HG02798 (cell line): ENCODE results near the gene THAP11.
A peak's percentile ranks its signal among the peaks of the same experiment; 100 is the strongest.
"Not testable (repeated sequence)": the region's sequence is repeated elsewhere in the genome, so short reads cannot be mapped to it uniquely, and the experiment has no call there.

Experiments used
- ATAC-seq: cut with Tn5 transposase; IDR thresholded peaks from one replicate; pipeline ENCODE4 v1.9.1; 2021; ENCODE audit warnings: mild to moderate bottlenecking; ENCODE audit not compliant: unreplicated experiment, poor library complexity

THAP11 gene

DNA sequence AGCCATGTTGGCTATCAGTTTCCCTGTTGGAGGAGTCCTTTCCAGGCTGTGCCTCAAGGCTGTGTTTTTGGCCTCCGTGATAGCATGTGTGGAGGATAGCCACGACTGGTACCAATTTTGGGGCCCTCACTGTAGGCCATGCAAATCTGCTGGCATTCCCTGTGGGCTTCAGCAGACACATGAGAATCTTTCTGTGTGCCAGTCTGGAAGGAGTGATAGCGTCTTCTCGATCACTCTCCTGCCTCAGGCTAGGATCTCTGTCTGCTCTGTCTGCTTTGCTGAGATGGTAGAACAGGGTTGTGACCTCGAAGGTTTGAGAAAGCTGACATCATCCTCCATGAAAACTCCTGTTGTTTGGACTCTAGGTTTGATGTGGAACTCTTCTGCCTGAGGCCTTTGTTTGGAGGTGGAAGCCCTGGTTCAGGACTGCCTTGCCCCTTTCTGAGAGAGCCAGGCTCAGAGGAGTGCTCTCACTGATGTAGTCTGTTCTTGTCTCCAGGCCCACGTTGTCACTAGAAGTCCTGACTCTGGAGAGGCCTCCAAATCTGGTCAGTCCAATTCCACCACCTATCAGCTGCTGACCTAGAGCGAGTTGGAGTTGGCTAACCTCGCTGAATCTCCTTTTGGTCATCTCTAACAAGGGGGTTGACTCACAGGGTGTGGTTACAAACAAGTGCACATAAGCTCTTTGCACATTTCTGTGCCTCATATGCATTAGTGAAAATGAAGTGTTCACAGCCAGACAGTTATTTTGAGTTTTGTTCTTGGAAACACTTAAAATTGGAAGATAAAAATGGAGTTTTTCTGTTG lies 18.7 kb downstream of the THAP11 start:
- ATAC-seq: no peak

- no peak for ATAC-seq
Measured at GRCh38 chr16:67861877-67862276, 19.8 kb downstream of the THAP11 start.

GRCh38 chr16:67862623-67863583 lies 20.8 kb downstream of the THAP11 start:
- ATAC-seq: no peak

- ATAC-seq: not testable (repeated sequence)
Measured at GRCh38 chr16:67864044-67864443, 21.9 kb downstream of the THAP11 start.

- no peak for ATAC-seq
Measured at GRCh38 chr16:67864594-67864993, 22.5 kb downstream of the THAP11 start.

DNA sequence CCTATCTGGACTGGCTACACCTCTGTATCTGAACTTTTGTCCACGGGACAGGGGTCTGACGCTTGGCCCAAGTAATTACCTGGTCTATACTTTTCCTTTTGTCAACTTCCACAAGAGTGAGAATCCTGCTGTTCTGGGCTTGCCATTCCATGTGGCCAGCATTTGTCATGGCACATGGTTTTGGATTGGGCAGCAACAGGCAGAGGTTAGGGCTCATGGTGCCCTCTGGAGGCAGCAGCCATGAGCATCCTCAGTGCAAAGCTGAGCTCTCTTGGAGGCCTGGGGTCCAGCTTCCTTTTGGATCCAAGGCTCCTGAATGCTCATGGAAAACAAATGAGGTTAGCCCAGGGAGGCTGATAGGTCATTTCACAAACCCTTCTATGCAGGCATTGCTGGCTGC lies 23.2 kb downstream of the THAP11 start:
- ATAC-seq: no peak

- no peak for ATAC-seq
Measured at GRCh38 chr16:67868290-67868689, 26.2 kb downstream of the THAP11 start.

DNA sequence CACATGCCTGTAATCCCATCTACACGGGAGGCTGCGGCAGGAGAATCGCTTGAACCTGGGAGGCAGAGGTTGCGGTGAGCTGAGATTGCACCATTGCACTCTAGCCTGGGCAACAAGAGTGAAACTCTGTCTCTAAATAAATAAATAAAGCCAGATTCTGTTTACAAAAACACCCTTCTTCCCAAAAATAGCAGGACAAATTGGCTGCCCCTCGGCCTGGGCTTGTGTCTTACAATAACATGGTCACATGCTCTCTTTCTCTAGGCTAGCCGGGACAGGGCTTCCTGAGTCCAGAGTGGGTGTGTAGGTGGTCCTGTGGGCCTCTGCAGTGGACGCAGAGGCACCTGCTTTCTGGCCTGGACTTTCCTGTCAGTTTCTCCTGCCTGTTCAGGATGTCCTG lies 27.5 kb downstream of the THAP11 start:
- ATAC-seq: no peak

DNA sequence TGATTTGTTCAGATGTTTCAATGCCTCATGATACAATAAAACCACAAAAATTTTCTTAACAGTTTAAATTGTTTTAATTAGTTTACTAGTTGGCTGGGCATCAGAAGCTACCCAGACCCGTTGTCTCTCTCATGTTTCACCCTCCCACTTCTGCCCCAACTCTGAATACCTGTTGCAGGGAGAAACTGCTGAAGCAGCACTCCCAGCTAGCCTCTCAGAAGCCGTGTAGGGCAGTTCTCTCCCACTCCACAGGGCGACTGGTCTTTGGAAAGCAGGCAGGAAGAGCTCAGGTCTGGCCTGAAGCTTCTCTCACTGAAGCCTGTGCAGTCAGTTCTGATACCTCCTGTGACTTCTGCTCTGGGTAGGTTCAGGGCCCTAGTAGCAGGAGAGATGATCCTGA lies 29.1 kb downstream of the THAP11 start:
- no peak for ATAC-seq

DNA sequence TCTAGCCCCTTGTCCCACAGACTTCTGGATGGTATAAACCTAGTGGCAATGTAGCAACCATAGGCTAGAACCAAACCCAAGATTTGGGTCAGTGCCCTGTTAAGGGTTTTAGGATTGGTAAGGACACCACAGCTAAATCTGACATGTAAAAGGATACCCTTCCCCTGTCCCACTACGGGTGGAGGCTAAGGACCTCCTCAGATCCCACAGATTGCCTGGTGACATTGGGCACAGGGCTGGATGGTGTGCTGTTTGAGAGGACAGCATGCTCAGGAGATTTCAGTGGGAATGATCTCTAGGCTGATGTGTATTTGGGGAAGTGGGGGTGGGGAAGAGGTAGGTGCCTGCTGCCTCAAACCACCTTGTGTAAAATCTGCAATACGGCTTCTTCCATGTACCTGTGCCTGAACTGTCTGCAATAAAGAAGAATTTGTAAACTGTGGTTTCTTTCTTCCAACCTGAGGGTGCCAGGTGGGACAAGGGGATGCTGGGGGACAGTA lies 30.1 kb downstream of the THAP11 start:
- ATAC-seq: no peak

- peak; percentile 81 for ATAC-seq
Measured at GRCh38 chr16:67872631-67873434, 30.7 kb downstream of the THAP11 start, which contains the start of gene EDC4. Gene EDC4 (plus strand): TSS chr16:67873052. CDS start chr16:67873262, 210 bp downstream.

DNA sequence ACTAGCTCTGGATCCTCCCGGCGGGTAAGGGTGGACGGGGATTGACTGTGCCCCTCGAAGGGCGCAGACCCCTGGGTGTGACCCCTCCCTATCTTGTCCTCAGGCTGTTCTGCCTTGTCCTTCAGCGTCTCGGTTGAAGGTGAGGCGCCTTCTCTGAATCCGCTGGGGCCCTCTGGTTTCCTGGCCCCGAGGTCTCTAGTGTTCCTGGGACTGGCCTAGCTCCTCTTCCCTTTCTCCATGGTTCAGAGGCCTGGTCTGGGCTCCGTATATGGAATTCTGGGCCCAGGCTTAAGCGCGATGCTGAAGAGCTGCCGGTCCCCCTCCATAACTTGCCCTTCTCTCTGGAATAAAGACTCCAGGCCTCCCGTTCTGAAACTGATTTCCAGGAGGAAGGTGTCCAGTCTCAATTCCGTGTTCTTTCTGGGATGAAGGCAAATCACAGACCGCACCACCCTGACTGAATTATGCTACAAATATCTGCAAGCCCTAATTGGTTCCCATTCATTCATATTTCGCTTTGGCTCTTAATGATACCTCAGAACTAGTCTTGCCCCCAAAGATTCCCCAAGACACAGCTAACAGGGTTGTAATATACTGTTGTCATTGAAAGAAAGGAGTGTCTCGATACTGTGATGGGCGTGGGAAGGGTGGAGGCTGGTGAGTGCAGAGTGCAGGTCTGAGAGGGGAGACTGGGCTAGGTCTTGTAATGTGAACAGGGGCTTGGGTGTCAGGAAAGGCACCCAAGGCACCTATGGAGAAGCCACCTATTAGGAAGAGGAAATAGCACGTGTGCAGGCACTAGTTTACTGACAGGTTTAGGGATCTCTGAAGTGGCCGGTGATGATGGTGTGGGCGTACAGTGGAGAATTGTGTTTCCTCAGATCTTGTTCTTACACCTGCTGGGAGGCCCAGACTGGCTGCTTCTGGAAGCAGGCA lies 31.6 kb downstream of the THAP11 start:
- no peak for ATAC-seq

GRCh38 chr16:67874372-67874771 lies 32.3 kb downstream of the THAP11 start:
- no peak for ATAC-seq

DNA sequence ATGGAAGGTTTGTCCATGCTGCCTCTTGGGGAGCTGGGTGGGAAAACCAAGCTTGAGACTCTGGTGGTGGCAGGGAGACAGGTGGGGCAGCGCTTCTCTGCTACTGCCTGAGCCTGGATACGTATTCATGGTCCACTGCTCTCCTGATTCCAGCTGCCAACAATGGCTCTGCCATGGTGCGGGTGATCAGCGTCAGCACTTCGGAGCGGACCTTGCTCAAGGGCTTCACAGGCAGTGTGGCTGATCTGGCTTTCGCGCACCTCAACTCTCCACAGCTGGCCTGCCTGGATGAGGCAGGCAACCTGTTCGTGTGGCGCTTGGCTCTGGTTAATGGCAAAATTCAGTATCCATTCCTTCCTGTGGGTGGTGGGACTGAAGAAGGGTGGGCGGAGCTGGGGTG lies 34.9 kb downstream of the THAP11 start:
- ATAC-seq: no peak

GRCh38 chr16:67878232-67878631 lies 36.1 kb downstream of the THAP11 start:
- no peak for ATAC-seq

- no peak for ATAC-seq
Measured at GRCh38 chr16:67878846-67879245, 36.7 kb downstream of the THAP11 start.

DNA sequence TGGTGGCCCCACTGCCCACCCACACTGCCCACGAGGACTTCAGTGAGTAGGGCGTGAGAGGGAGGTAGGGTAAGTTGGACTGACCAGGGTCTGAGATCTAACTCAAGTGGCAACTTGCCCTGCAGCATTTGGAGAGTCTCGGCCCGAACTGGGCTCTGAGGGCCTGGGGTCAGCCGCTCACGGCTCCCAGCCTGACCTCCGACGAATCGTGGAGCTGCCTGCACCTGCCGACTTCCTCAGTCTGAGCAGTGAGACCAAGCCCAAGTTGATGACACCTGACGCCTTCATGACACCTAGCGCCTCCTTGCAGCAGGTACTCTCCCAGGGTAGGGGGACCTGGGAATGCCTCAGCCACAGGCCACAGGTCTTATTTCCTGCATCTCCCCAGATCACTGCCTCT lies 37.3 kb downstream of the THAP11 start:
- ATAC-seq: no peak

DNA sequence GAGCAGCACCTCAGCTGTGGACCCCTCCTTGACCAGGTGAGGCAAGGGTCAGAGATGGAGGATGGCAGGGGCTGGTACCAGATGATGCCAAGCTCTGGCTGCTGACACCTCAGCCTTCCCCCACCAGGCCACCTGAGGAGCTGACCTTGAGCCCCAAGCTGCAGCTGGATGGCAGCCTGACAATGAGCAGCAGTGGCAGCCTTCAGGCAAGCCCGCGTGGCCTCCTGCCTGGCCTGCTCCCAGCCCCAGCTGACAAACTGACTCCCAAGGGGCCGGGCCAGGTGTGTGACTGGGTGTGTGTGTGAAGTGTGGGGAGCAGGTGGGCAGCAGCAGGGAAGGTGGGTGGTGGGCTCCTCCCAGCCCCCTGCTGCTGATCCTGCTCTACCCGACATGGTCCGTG lies 37.8 kb downstream of the THAP11 start:
- ATAC-seq: no peak

DNA sequence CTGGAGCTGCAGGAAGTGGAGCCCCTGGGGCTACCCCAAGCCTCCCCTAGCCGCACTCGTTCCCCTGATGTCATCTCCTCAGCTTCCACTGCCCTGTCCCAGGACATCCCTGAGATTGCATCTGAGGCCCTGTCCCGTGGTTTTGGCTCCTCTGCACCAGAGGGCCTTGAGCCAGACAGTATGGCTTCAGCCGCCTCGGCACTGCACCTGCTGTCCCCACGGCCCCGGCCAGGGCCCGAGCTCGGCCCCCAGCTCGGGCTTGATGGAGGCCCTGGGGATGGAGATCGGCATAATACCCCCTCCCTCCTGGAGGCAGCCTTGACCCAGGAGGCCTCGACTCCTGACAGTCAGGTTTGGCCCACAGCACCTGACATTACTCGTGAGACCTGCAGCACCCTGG lies 38.5 kb downstream of the THAP11 start:
- ATAC-seq: no peak
